Peyer's patch (tissue), 4 donors: Measurements from ENCODE around the gene CPED1.

ENCODE experiments used
- CTCF ChIP-seq, 6 experiments: fragments of 450-650 bp in 4 of 6; fragments of 200-600 bp in 2 of 6; sonication (generic) in 1 of 6; IDR thresholded peaks; one replicate each; pipeline ENCODE4 v1.5.1; 2017 to 2019; ENCODE audit warnings: antibody characterized with exemption in 6 of 6, mild to moderate bottlenecking in 3 of 6, moderate library complexity in 1 of 6
- POLR2A ChIP-seq, 2 donors: fragments of 450-650 bp; IDR thresholded peaks; one replicate each; pipeline ENCODE4 v1.5.1; 2017; ENCODE audit warnings: antibody characterized with exemption in 2 of 2, mild to moderate bottlenecking in 2 of 2, moderate library complexity in 2 of 2

DNA sequence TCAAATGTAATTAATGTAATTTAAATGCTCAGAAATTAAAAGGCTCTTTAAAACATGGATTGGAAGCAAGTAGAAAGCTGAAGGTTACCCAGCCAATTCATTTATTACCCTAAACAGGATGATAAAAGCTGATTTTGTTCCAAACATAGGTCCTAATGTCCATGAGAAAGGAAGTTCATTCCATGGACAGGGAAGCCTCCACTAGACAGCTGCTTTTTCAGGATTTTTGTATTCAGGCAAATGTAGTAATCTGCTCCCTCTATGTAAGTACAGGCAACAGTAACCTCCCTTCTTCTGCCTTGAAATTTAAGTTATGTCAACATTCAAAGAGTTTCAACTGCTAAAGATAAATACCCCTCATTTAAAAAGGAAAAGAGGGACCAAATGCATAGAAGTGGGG, 217.3 kb downstream of the CPED1 start:
- TF ChIP-seq CTCF (IDR thresholded peaks at IDR 0.05) (no peak), POLR2A (IDR thresholded peaks at IDR 0.05) (no peak)
